ENCODE results near the gene VPS45.

DNA sequence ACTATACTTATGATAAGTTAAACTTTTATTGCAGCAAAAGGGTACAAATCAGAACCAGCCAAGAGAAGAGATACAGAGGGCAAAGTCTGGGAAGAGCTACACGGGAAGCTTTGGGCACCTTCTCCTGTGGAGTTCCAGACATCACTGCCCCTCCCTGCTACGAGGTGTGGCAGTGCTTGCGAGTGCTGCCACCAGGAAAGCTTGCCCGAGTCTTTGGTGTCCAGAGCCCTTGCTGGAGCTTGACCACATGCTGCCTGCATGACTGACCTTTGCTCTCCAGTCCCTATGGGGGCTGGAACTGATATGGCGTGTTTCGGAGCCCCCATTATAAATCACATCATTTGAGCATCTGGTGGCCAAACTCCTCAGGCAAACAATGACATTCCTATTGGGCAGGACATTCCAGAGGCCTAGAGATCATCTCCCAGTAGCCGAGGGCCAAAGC lies 105.6 kb downstream of the VPS45 start:
- TF ChIP-seq, protein P1, sequence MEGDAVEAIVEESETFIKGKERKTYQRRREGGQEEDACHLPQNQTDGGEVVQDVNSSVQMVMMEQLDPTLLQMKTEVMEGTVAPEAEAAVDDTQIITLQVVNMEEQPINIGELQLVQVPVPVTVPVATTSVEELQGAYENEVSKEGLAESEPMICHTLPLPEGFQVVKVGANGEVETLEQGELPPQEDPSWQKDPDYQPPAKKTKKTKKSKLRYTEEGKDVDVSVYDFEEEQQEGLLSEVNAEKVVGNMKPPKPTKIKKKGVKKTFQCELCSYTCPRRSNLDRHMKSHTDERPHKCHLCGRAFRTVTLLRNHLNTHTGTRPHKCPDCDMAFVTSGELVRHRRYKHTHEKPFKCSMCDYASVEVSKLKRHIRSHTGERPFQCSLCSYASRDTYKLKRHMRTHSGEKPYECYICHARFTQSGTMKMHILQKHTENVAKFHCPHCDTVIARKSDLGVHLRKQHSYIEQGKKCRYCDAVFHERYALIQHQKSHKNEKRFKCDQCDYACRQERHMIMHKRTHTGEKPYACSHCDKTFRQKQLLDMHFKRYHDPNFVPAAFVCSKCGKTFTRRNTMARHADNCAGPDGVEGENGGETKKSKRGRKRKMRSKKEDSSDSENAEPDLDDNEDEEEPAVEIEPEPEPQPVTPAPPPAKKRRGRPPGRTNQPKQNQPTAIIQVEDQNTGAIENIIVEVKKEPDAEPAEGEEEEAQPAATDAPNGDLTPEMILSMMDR (conservative IDR thresholded peaks at IDR 0.05; ENCODE audit: low read depth, low read length) = no peak
- TF ChIP-seq SMC3 (IDR thresholded peaks at IDR 0.05; ENCODE audit: low read depth, low read length) = no peak
- TF ChIP-seq CEBPB (IDR thresholded peaks at IDR 0.05; ENCODE audit: low read depth, low read length) = no peak
- no peak for TF ChIP-seq POLR2A (IDR thresholded peaks at IDR 0.05; ENCODE audit: low read depth, low read length)
- no peak for TF ChIP-seq RAD21 (IDR thresholded peaks at IDR 0.05; ENCODE audit: low read length)
- TF ChIP-seq CHD1 (IDR thresholded peaks at IDR 0.05; ENCODE audit: low read depth, low read length) = no peak
- TF ChIP-seq NFE2L2 (IDR thresholded peaks at IDR 0.05; ENCODE audit: low read depth, low read length) = no peak
- no peak for TF ChIP-seq BHLHE40 (IDR thresholded peaks at IDR 0.05; ENCODE audit: low read depth, low read length)
- TF ChIP-seq RCOR1 (IDR thresholded peaks at IDR 0.05; ENCODE audit: insufficient replicate concordance, low read length) = no peak
- no peak for TF ChIP-seq RFX5 (IDR thresholded peaks at IDR 0.05; ENCODE audit: low read depth, low read length)
- no peak for TF ChIP-seq MXI1 (IDR thresholded peaks at IDR 0.05; ENCODE audit: borderline replicate concordance, low read depth, low read length)
- TF ChIP-seq, protein P2, sequence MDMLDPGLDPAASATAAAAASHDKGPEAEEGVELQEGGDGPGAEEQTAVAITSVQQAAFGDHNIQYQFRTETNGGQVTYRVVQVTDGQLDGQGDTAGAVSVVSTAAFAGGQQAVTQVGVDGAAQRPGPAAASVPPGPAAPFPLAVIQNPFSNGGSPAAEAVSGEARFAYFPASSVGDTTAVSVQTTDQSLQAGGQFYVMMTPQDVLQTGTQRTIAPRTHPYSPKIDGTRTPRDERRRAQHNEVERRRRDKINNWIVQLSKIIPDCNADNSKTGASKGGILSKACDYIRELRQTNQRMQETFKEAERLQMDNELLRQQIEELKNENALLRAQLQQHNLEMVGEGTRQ (IDR thresholded peaks at IDR 0.05; ENCODE audit: low read depth, low read length) = no peak
- no peak for TF ChIP-seq FOS (IDR thresholded peaks at IDR 0.05; ENCODE audit: low read depth, low read length)
- no peak for TF ChIP-seq MAZ (IDR thresholded peaks at IDR 0.05; ENCODE audit: borderline replicate concordance, low read depth, low read length)
